ENCODE results near the gene ACBD4.

ACBD4 gene

DNA sequence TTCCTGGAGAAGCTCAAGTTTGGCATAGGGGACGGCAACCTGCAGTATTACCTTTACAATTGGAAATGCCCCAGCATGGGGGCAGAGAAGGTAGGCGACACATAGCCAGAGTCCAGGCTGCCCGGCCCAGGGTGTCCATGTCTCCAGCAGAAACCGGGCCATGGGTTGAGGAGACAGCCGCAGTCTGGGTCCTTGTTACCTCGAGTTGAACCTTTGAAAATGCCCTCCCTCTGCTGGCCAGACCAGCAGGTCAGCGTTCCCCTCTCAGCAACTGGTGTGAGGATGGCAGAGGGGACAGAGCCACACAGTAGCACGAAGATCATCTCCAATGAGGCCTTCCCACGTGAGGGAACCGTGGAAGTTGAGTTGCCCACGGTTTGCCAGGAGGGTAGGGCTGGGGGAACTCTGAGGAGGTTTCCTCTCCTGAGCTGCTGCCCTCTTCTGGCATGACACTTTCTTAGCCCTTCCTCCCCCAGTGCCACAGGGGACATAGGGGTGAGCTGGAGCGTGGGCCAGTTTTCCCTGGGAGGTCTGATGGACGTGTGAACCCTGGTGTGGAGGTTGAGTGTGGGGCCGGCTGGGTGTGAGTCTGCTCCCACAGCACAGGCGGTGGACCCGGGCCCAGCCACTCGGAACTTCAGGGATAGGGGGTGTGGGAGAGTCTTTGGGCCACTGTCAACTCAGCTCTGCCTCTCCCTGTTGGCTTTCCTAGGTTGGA, 30.4 kb upstream of the ACBD4 start:
- no peak for DNase-seq

DNA sequence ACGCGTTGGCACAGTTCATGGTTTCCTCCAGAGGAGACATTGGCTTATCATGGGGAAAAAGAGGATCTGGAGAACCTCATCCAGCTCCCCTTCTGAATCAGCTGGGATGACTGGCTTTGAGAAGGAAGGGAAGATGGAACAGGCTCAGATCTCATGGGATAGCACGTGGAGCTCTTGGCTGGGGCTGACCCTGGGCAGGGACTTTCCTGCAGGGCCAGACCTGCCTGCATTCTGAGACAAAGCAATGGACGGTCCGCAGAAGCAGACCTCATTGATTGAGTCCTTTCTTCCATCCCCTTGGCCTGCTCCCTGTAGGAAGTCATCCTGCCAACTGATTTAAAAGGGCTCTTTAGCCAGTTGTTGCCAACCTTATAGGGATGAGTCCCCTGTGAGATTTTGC, 29.4 kb upstream of the ACBD4 start:
- no peak for DNase-seq

DNA sequence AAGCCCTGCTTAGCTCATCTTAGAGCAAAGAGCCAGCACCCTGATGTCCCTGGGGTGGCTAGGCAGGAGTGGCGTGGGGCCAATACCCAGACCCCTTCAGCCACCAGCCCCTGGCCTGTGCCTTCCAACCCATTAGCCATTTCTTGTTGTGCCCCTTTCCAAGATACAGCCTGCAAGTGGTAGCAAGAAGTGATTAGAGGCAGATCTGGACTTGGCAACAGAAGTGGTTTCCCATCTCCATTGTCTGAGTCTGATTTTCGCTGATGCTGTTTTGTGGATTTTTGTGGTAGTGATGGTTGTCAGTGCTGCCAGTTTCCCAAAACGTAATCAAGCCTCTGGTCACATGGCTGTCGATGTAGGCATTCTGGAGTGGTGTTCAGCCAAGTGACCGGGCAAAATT, 28.9 kb upstream of the ACBD4 start:
- DNase-seq: no peak

DNA sequence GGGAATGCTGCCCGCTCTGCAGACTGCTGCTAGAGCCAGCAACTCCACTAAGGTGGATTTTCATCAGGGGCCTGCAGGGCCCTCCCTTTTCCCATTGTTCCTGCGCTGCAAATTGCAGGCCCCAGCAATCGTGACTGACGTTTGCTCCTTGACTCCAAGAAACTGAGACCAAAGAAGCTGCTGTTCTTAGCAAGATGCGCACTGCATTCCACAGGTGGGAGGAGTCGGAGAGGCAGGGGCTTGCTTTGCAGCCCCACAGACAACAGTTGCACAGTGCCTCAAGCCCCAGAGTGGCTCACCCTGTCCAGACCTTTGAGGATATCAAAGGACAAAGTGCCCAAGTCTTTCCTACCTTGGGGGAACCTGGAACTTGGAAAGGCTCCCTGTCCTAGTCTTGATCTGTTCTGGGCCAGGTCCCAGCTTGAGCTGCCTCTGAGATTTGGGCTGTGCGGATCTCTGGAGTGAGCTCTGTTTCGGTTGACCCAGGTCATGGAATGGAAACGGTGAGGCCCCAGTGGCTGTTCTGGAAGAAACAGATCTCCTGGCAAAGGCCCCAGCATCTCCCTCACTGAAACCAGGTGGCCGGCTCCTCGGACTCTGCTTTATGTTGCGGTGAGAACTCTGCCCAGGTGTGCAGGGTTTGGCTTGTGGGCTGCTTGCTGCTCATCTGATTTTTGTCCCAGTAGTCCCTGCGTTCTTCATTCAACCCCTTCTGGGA, 28.0 kb upstream of the ACBD4 start:
- DNase-seq: no peak

DNA sequence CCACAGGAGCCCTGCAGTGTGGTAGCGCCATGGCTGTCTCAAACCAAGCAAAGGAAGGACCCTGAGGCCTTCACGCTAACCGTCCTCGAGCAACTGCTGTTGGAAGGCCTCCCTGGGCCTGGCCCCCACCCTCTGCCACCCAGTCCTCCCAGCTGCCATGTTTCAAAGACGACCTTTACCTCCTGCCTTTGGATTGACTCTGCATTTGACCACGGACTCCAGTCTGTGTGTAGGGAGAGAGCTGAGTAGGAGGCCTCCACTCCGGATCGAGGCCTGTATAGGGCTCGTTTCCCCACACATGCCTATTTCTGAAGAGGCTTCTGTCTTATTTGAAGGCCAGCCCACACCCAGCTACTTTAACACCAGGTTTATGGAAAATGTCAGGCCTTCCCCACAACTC, 27.4 kb upstream of the ACBD4 start:
- DNase-seq: no peak

DNA sequence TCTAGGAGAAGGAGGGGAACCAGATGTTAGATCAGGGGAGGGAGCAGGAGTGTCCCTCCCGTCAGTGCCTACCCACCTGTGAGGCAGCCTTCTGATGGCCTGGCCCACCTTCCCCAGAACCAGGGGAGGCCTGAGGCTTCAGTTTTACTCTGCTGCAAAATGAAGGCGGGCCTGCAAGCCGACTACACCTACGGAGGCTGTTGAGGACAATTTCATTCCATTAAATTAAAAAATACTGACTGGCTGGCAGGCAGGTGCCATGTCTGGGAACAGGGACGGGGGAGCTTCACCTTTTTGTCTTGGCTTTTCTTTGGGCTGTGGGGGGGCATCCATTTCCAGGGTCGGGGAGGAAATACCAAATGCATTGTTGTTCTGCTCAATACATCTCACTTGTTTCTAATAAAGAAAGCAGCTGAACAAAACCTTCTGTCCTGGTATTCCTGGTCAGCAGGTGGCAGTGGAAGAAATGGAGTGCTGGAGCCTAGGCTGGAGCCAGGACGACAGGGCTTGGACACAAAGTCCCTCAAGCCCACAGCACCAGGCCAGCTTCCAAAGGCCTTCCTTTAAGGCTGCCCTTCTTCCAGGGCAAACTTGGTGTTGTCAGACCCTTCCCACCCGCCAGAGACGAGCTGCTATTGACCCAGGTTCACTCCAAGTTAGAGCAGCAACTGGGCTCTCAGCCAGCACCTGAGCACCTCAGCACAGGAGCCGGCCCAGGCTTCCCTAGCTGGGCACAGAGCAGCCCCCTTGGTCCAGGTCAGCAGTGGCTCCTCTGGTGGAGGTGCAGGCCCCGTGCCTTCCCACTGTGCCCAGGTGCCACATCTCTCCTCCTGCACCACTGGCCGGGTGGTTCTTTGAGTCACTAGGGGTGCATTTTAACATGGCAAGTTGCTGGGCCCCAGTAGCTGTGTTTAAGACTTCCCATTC, 26.6 kb upstream of the ACBD4 start:
- DNase-seq: no peak

DNA sequence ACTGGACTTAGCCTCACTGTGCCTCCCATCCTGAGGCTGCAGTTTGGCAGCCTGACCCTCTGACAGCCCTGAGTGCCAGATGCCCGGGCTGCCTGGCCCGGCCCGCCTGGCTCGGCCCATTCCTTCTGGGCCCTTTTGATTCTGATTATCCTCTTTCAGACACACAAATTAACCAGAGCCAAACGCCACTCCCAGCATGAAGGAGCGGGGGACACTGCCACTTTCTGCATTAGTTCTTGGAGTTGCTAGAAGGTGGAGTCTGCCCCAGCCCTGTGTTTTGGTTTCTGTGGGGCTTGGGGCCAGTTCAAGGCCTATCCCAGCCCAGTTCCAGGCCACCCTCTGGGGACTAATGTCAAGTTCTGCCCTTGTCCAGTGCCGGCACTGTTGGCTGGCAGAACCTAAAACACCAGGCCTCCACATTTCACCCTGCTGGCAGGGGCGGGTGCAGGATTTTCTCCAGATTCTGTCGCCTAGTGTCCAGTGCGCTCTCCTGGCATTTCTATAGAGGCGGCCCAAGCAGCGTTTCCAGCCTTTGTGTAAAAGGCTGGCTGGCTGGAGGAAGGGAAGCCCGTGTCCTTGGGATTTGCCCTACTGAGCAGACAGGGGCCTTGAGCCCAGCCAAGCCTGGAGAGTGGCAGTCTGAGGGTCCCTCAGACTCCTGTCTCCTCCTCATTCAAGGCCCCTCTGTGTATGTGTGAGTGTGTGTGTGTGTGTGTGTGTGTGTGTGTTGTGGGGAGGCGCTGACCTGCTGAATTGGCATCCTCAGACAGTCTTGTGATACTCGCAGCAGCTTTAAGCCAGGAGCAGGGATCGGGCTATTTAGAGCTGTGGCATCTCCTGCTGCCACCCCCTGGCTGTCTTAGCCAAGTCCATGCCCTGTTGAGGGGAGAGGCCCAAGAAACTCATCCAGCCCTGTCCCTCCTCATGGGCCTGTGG, 24.5 kb upstream of the ACBD4 start:
- DNase-seq: no peak

DNA sequence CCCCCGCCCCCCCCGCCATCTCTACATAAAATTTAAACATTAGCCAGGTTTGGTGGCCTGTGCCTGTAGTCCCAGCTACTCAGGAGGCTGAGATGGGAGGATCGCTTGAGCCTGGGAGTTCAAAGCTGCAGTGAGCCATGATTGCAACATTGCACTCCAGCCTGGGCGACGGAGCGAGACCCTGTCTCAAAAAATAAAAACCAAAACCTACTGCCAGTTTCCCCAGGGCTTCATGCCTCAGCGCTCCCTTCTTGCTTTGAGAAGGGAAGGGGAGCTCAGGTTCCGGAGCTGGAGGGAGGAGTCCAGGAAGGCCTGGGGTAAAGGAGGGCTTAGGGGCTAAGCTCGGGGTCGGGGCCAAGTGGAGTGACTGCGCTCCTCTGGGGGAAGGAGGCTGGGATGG, 23.6 kb upstream of the ACBD4 start:
- DNase-seq: peak; percentile 63

DNA sequence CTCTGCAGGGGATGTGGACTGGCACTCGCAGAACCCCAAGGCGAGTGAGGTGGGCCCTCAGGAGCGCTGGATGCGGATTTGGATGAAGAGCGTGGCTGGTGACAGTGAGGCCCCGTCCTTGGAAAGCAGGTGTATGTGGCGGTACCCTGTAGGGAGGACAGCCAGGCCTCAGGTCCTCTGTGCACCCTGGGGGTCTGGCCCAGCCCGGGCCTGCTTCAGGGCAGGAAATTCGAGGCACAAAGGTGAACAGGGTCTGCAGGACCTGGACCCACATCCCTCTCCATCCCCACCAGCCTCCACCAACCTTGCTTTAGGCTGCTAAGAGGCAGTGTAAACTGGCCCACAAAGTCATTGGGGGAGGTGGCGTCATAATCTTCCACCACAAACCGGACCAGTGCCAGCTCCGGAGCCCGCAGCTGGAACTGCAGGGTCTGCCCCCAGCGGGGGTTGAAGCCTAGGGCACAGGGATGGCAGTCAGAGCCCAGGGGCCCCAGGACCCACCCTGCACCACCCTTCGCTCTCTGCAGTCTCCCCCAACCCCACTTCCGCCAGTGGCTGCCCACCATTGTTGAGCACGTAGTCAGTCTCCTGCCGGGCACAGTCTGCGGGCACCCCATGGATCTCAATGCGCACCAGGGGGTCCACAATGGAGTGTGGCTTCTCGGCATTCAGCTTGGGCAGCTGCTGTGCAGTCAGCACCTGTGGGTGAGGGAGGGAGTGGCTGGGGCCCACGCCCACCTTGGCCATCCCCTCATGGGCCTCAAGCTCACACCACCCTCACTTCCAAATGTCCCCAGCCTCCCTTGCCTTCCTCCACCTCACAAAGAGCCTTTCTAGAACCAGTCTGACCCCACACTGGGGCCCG, 22.7 kb upstream of the ACBD4 start:
- no peak for DNase-seq

DNA sequence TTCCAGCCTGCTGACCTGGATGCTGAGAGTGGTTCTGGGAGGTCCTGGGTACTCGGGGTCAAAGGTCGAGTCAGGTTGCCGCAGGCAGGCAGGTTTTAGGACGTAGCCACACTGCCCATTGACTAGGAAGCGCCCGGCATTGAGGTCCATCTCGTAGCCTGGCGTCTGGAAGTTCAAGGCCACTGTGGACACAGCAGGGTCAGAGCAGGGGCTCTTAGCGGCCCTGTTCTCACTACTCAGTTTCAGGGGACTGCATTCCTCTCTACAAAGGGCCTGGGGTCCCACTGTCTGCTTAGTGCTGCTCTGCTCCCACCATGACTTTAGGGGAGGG, 22.1 kb upstream of the ACBD4 start:
- no peak for DNase-seq

DNA sequence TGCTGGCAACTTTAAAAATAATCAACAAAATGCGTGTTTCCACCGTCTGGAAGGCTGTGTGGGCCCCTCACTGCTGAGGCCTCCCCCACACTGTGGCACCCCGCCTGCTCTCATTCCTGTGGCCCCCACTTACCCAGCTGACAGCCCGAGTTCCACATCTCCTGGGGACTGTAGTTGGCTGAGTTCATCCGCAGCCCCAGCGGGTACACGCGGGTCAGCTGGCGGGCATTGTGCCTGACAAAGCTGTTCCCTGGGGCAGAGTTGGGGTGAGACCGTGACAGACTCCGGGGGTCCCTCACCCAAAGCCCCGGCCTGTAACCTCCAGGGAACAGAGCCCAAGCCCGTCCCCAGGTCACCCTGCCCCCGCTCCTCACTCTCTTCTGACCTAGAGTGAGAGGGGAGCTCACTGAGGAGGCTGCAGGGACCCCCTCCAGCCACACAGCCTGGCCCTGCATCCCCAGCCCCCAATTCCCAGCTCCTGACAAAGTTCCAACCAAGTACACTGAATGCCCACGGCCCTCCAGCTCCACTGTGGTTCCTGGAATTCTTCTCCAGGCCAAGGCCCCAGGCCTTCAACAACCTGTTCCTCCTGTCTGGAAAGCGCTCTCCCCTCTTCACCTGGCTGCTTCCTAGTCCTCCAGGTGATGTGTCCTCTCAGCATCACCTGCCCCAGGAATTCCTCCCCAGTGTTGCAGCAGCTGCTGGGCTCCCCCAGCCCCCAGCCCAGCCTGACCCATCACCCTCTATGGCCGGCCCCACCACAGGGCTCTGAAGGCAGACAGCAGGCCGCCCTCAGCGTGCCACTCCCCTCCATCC, 21.2 kb upstream of the ACBD4 start:
- DNase-seq: no peak

DNA sequence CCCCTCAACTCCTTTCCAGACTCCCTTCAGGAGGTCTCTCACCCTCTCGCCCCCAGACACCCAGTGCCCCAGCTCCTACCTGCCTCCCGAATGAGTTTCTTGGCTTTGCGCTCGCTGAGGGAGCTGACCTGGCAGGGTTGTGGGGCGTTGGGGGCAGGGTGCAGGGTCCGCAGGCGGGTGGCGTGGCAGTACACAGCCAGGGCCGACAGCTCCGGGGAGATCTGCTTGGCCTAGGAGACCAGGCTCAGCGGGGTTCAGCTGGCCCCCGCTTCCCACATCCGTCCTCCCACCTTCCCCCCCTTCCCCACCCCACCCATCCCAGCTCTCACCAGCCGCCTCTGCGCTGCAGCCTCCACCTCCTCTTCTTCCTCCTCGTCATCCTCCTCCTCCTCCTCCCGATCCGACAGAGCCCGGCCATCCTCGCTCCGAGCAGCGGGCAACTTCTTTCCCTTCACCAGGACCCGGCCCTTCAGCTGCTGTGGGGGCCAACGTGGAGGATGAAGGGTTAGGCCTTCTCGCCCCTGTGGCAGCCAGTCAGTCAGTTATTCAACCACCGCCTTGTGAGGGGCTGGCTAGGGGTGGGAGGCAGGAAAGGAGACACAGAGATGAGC, 20.4 kb upstream of the ACBD4 start:
- no peak for DNase-seq

DNA sequence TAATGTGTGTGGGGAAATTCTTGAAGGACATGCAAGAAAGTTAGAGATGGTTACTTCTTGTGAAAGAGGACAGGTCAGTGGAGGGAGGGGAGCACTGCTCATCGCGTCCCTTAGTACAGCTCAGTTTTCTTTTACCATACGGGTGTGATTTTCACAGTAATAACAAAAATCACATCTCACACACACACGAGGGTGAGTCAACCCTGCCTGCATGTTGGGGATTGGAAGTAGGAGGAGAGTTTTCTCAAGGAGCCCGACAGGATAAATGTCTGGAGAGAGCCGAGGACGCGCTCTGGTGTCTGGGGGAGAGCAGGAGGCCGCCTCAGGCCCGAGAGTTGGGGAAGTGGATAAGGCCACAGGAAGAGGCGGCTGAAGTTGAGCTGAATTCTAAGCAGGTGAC, 19.6 kb upstream of the ACBD4 start:
- DNase-seq: no peak

DNA sequence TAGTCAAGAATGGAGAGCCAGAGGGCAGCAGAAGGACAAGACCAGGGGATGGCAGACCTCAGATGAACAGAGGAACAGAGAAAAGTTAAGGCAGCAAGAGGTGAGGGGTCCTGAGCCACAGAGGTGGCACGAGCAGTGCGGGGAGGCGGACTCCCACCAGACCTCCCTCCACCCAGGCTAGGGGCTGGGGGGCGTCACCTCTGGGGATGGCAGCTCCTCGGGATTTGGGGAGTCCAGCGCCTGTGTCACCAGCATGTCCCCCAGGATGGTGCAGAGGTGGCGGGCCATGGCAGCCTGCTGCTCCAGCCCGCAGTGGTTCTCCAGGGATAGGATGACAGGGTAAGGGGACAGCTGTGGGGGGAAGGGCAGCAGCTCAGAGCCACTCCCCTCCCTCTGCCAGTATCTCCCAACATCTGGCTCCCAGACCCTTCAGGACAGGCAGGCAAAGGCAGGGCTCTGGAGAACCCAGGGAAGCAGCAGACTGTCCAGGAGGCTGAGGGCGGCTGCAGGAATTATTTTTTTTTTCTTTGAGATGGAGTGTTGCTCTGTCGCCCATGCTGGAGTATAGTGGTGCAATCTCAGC, 19.0 kb upstream of the ACBD4 start:
- DNase-seq: no peak

DNA sequence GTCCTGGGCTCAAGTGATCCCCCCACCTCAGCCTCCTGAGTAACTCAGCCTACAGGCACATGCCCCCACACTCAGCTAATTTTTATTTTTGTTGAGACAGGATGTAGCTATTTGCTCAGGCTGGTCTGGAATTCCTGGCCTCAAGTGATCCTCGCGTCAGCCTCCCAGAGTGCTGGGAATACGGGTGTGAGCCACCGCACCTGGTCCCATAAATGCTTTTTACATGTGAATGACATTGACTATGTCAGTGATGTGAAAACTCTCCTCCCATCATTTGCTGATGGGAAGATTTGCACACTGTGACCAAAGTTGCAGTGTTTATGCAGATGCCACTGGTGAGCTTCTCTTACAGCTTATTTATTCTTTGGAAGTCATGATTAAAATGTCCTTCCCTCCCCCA, 18.2 kb upstream of the ACBD4 start:
- DNase-seq: no peak

DNA sequence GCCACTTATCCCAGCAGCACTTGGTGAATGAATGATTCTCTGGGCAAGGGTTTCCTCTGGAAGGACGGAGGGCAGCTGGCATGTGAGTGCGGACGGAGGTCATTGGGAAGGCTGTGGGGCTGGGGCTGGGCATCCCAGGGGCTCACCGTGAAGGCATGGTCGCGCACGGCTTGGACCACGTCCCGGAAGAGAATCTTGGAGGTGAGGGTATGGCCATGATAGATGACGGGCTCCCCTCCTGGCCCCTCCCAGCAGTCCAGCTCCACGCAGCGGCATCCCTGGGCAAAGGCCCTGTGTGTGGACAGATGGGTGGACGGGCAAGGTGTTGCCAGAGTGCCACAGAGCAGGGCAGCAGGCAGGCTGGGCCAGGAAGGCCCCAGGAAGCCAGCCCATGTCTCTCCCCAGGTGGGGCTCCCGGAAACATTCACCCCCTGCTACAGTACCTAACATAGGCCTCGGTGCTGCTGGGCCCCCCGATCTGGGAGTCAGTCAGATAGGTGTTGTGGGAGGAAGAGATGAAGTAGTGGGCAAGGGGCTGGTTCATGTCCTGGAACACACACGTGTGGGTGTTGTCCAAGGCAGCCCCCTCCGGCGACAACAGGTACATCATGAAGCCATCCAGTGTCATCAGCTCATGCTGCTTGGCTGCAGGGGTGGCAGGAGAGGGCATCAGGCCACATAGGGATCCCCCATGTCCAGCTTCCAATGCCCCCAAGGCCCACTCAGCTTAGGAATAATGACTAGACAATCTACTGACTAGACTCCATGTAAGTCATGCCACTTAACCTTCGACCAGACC, 17.4 kb upstream of the ACBD4 start:
- DNase-seq: no peak

DNA sequence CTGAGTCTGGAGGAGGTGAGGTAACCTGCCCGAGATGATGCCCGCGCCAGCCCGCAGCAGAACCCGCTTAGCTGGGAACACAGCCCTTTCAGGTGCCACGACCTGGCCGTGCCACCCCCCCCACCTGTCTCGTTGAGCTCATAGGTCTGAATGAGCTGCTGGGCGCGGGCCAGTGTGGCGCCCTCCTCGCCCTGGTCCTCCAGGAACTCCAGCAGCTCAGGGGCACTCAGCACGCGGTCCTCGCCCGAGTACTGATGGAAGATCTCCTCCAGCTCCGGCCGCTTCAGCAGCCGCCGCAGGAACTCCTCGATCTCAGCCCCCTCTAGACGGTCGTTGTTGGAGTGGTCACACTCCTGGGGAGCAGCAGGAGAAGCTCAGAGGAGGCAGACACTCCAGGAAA, 16.8 kb upstream of the ACBD4 start:
- no peak for DNase-seq

DNA sequence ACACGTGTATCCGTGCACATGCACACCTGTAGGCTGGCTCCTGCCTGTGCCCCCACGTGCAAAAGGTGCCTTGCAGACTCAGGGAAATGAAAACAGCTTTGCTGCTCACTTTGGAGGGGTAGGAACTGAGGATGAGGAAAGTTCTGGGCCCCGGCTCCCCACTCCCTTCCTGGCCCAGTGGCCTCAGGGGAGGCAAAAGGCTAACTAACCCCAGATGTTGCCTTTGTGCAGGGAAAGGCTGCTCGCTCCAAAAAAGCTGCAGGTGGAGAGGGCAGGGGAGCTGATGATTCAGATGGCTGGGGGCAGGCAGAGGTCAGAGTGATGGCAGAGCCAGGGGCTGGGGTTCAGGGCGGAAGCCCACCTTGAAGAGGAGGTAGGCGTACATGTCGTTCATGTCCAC, 15.5 kb upstream of the ACBD4 start:
- no peak for DNase-seq

DNA sequence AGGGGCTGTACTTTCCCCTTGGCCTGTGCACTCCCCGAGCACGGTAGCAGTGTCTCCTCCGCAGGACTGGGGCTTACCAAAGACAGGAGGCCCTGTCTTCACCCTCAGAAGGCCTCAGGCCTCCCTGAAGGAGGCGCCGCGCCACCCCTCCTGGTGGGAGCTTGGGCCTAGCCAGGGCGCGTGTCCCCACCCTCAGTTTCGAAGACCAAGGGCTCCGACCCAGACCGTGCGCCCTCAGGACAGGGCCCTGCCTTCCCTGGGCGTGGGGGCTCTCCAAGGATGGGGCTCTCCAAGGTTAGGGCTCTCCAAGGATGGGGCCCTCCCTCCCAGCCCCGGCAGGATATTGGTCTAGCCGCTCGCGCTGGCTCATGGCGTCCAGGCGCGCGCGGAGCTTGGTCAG, 14.9 kb upstream of the ACBD4 start:
- no peak for DNase-seq

Data from NCI-H2171 treated with DMSO at 0.1 percent for 48 hours (cell line).